HT-29 (cell line): ENCODE data around the gene DHCR7. TPM values are rescaled to one million over a fixed set of nuclear protein-coding genes. Genes with fewer than 3 reads are reported as not detected.

Experiments used
- DNase-seq: peaks from one replicate; pipeline ENCODE4 v3.0.0-alpha.2; 2015; ENCODE audit warnings: low spot score
- total RNA-seq: library from RNA; depleted of rRNA; stranded (reverse); fragments of >200 nt; shearing (Covaris generic); gene quantifications from 2 replicates; pipeline ENCODE4 v1.2.3, GENCODE V29; 2014

The DHCR7 gene
- total RNA-seq, 1 experiment from 2014 or later = 369 TPM

GRCh38 chr11:71456831-71457230, 8.6 kb upstream of the DHCR7 start:
- DNase-seq = no peak

GRCh38 chr11:71456294-71456693, 8.1 kb upstream of the DHCR7 start:
- no peak for DNase-seq

- peak; percentile 81 for DNase-seq
Observed at GRCh38 chr11:71454470-71455113, 6.4 kb upstream of the DHCR7 start.

GRCh38 chr11:71453918-71454304, 5.7 kb upstream of the DHCR7 start:
- peak; percentile 19 for DNase-seq

- DNase-seq = peak; percentile 98
Observed at GRCh38 chr11:71453037-71453917, 5.1 kb upstream of the DHCR7 start, which contains the start of gene NADSYN1. NADSYN1 (plus strand) TSS chr11:71453203; CDS start chr11:71453297, 94 bp downstream.

GRCh38 chr11:71452199-71453036, 4.2 kb upstream of the DHCR7 start:
- peak; percentile 79 for DNase-seq

GRCh38 chr11:71451596-71452198, 3.5 kb upstream of the DHCR7 start:
- DNase-seq = peak; percentile 50

- no peak for DNase-seq
Observed at GRCh38 chr11:71450939-71451338, 2.7 kb upstream of the DHCR7 start.

- no peak for DNase-seq
Observed at GRCh38 chr11:71450507-71450906, 2.3 kb upstream of the DHCR7 start.

GRCh38 chr11:71449596-71449995, 1.4 kb upstream of the DHCR7 start:
- no peak for DNase-seq

- DNase-seq = peak; percentile 53
Observed at GRCh38 chr11:71447791-71448256, 369 bp downstream of the DHCR7 start.

- peak; percentile 52 for DNase-seq
Observed at GRCh38 chr11:71446942-71447688, 1.1 kb downstream of the DHCR7 start.

GRCh38 chr11:71446150-71446549, 2.0 kb downstream of the DHCR7 start:
- no peak for DNase-seq

GRCh38 chr11:71444811-71445210, 3.4 kb downstream of the DHCR7 start:
- no peak for DNase-seq

GRCh38 chr11:71443736-71444445, 4.3 kb downstream of the DHCR7 start:
- DNase-seq = no peak

GRCh38 chr11:71442880-71443279, 5.3 kb downstream of the DHCR7 start:
- DNase-seq = no peak

- DNase-seq = no peak
Observed at GRCh38 chr11:71442123-71442522, 6.1 kb downstream of the DHCR7 start.

- DNase-seq = no peak
Observed at GRCh38 chr11:71441251-71441650, 6.9 kb downstream of the DHCR7 start.

- no peak for DNase-seq
Observed at GRCh38 chr11:71440021-71440755, 8.0 kb downstream of the DHCR7 start.
